Transverse colon (tissue), 4 donors: Measurements from ENCODE around the gene ZNF341. TPM values are rescaled to one million over a fixed set of nuclear protein-coding genes. Genes with fewer than 3 reads are reported as not detected.

Experiments used
- DNase-seq: peaks from one replicate; pipeline ENCODE4 v3.0.0-alpha.2; 2019
- H3K27ac ChIP-seq, 4 donors: fragments of 200-600 bp; sonication (generic); 2 replicates each; pipeline ENCODE4 v1.5.1; 2016 to 2018; ENCODE audit warnings: inconsistent platforms in 4 of 4
- H3K27me3 ChIP-seq: fragments of 200-600 bp; sonication (generic); 2 replicates; pipeline ENCODE4 v1.5.1; 2017; ENCODE audit warnings: inconsistent platforms
- H3K36me3 ChIP-seq, 4 donors: fragments of 200-600 bp; sonication (generic); 2 replicates each; pipeline ENCODE4 v1.5.1; 2017 to 2019; ENCODE audit warnings: inconsistent platforms in 4 of 4
- H3K4me1 ChIP-seq, 4 donors: fragments of 200-600 bp; sonication (generic); 2 replicates each; pipeline ENCODE4 v1.5.1; 2017 to 2020; ENCODE audit warnings: inconsistent platforms in 4 of 4
- H3K4me3 ChIP-seq, 4 donors: fragments of 200-600 bp; sonication (generic); 1 replicate in 1 of 4; 2 replicates in 3 of 4; pipeline versions ENCODE4 v1.5.1 to v1.6.1; 2017 to 2019; ENCODE audit warnings: inconsistent platforms in 4 of 4
- H3K9me3 ChIP-seq, 2 donors: fragments of 200-600 bp; sonication (generic); 2 replicates each; pipeline ENCODE4 v1.5.1; 2017 to 2019; ENCODE audit warnings: inconsistent platforms in 2 of 2
- EP300 ChIP-seq: sonication (generic); formaldehyde crosslinking; IDR thresholded peaks from one replicate; pipeline ENCODE4 v1.6.1; 2017; ENCODE audit warnings: antibody characterized with exemption, low read depth
- POLR2A ChIP-seq: fragments of 450-650 bp; IDR thresholded peaks from one replicate; pipeline ENCODE4 v1.6.1; 2016; ENCODE audit warnings: antibody characterized with exemption, mild to moderate bottlenecking, moderate library complexity
- POLR2AphosphoS5 ChIP-seq, 3 donors: sonication (generic); formaldehyde crosslinking; IDR thresholded peaks; one replicate each; pipeline ENCODE4 v1.6.1; 2016; ENCODE audit warnings: antibody characterized with exemption in 3 of 3
- WGBS, 2 donors: methylation state at CpG; one replicate each; pipeline ENCODE4 v1.1.5; 2018; ENCODE audit warnings: low coverage in 1 of 2; 5-methylcytosine and 5-hydroxymethylcytosine counted together
- in situ Hi-C, 4 donors: fragments of 200-750 bp; cut with MboI; loops; one replicate each; pipeline versions ENCODE4 v1.15.0 to v1.15.1; 2017; ENCODE audit warnings: low sequenced_read_pairs in 3 of 4, low pct_ligation_motif_present in 1 of 4, low pct_unique_long_range_greater_than_20kb in 1 of 4
- intact Hi-C: fragments of 100-400 bp; cut with DNase I; formaldehyde crosslinking; loops from one replicate; pipeline ENCODE4 v1.15.1; 2023; ENCODE audit warnings: low total_unique reads
- total RNA-seq, 4 donors: library from RNA; depleted of rRNA; stranded (reverse); fragments of >200 nt; gene quantifications; one replicate each; pipeline ENCODE4 v1.1.0, GENCODE V29; 2016
- TF ChIP-seq, protein P1 (sequence below), 5 experiments: fragments of 200-600 bp in 3 of 5; fragments of 450-650 bp in 2 of 5; sonication (generic) in 3 of 5; IDR thresholded peaks; 1 replicate in 2 of 5; 2 replicates in 3 of 5; pipeline ENCODE4 v1.5.1; 2016 to 2017; ENCODE audit warnings: antibody characterized with exemption in 5 of 5, inconsistent platforms in 3 of 5, mild to moderate bottlenecking in 2 of 5, moderate library complexity in 1 of 5

Gene ZNF341
- total RNA-seq, 4 donors from 2014 or later: 3.8 to 7.2 (median 7.1) TPM

DNA sequence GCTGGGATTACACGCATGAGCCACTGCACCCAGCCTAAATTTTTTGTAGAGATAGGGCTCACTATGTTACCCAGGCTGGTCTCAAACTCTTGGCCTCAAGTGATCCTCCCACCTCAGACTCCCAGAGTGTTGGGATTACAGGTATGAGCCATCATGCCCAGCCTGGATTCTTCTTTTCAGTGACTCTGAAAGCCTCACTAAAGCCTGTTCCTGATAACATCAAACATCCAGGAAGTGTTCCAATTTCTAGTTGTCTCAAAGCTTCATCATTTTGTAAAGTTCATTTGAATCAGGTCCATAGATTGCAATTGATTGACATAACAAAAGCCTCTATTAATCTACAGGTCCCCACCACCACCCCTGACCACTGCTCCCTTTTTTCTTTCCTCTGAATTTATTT lies 50.1 kb downstream of the ZNF341 start:
- no peaks in the 10 kb centered on the region for H3K9me3 ChIP-seq
- H3K27ac ChIP-seq: no peak overlapping the region
- no peaks in the 10 kb centered on the region for H3K36me3 ChIP-seq
- TF ChIP-seq POLR2A (no peak), POLR2AphosphoS5 (IDR thresholded peaks at IDR 0.05) (no peak), EP300 (no peak)
- TF ChIP-seq, protein P1, sequence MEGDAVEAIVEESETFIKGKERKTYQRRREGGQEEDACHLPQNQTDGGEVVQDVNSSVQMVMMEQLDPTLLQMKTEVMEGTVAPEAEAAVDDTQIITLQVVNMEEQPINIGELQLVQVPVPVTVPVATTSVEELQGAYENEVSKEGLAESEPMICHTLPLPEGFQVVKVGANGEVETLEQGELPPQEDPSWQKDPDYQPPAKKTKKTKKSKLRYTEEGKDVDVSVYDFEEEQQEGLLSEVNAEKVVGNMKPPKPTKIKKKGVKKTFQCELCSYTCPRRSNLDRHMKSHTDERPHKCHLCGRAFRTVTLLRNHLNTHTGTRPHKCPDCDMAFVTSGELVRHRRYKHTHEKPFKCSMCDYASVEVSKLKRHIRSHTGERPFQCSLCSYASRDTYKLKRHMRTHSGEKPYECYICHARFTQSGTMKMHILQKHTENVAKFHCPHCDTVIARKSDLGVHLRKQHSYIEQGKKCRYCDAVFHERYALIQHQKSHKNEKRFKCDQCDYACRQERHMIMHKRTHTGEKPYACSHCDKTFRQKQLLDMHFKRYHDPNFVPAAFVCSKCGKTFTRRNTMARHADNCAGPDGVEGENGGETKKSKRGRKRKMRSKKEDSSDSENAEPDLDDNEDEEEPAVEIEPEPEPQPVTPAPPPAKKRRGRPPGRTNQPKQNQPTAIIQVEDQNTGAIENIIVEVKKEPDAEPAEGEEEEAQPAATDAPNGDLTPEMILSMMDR (IDR thresholded peaks at IDR 0.05): no peak
- in situ Hi-C loops (no loop called here), intact Hi-C loops (no loop called here)
- H3K4me3 ChIP-seq: no peak overlapping the region
- no peak for DNase-seq
- H3K27me3 ChIP-seq: no peaks in the 10 kb centered on the region
- 91% methylated on average over 1 of the region's 1 CpG; no CpG with 5 or more reads in 1 of the 2 donors for WGBS, 2 donors
- peaks cover 0 to 7% (median 0%) of the 10 kb centered on the region in 4 donors for H3K4me1 ChIP-seq

DNA sequence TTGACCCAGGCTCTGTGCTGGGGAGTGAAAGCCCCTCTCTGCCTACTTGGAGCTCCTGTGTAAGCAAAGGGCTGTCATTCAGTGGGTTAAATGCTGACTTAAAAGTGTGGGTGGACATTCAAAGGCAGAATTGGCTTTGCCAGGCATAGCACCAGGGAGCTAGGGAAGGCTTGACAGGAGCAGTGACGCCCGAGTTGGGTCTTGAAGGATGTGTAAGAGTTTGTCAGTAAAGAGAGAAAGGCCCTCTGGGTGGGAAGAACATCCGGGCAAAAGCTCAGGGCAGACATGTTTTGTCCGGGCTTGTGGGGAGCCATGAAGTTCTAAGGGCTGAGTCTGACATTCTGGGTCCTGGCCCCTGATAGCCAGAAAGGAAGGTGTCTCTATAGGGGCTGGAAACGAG lies 51.5 kb downstream of the ZNF341 start:
- in situ Hi-C loops: no loop called here
- no peak for DNase-seq
- peaks cover 0 to 10% (median 4%) of the 10 kb centered on the region in 4 donors for H3K4me1 ChIP-seq

DNA sequence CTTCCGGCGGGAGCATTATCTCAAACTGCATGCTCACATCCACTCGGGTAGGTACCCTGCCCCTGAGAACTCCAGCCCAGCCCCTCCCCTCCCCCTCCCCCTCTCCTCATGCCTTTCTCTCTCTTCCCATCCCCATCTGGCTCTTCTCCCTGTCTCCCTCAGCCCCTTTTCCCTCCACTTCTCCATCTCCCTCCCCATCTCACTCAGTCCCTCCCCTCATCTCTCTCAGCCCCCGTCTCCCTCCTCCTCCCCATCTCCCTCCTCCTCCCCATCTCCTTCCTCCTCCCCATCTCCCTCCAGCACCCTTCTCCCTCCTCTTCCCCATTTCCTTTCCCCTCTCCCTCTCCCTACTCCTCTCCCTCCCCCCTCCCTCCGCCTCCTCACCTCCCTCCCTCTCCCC lies 52.0 kb downstream of the ZNF341 start:
- WGBS, 2 donors: 78% methylated on average over 5 of the region's 5 CpGs; no CpG with 5 or more reads in 1 of the 2 donors
- intact Hi-C loops (no loop called here), in situ Hi-C loops (no loop called here)
- H3K27me3 ChIP-seq: no peaks in the 10 kb centered on the region
- H3K9me3 ChIP-seq: no peaks in the 10 kb centered on the region
- H3K4me3 ChIP-seq: no peak overlapping the region
- no peak for TF ChIP-seq EP300
- TF ChIP-seq POLR2A: no peak
- TF ChIP-seq, protein P1 (IDR thresholded peaks at IDR 0.05): no peak
- TF ChIP-seq POLR2AphosphoS5 (IDR thresholded peaks at IDR 0.05): no peak
- H3K27ac ChIP-seq: no peak overlapping the region
- peaks cover 5 to 15% (median 9%) of the 10 kb centered on the region in 4 donors for H3K4me1 ChIP-seq
- no peaks in the 10 kb centered on the region for H3K36me3 ChIP-seq
- no peak for DNase-seq

More for the DNA sequence above, 51.5 kb downstream of the ZNF341 start:
- no peak overlapping the region for H3K27ac ChIP-seq
- no peaks in the 10 kb centered on the region for H3K36me3 ChIP-seq
- H3K4me3 ChIP-seq: no peak overlapping the region
- H3K9me3 ChIP-seq: no peaks in the 10 kb centered on the region
- 87 to 90% methylated on average over 3 to 5 of the region's 5 CpGs for WGBS, 2 donors
- H3K27me3 ChIP-seq: no peaks in the 10 kb centered on the region
- TF ChIP-seq POLR2AphosphoS5 (IDR thresholded peaks at IDR 0.05): no peak
- TF ChIP-seq, protein P1 (IDR thresholded peaks at IDR 0.05): no peak
- TF ChIP-seq EP300: no peak
- no peak for TF ChIP-seq POLR2A
- intact Hi-C loops: no loop called here

DNA sequence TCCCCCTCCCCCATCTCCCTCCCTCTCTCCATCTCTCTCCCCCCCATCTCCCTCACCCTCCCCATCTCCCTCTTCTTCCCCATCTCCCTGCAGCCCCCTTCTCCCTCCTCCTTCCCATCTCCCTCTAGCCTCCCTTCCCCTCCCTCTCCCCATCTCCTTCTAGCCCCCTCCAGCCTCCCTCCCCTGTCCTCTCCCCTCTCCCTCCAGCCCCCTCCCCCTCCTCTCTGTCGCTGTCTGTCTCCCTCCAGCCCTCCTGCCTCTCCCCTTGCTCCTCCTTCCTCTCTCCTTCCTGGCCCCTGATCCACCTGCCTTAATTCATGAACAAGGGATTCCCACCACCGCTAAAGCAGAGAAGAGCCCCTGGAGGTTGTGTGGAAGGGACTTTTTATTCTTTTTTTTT lies 52.4 kb downstream of the ZNF341 start:
- Histone ChIP-seq H3K36me3 (no peaks in the 10 kb centered on the region), H3K27ac (no peak overlapping the region), H3K4me1 (peaks cover 9 to 19% (median 13%) of the 10 kb centered on the region in 4 donors), H3K4me3 (no peak overlapping the region), H3K27me3 (no peaks in the 10 kb centered on the region), H3K9me3 (no peaks in the 10 kb centered on the region)
- WGBS, 2 donors: 80% methylated on average over 1 of the region's 2 CpGs; no CpG with 5 or more reads in 1 of the 2 donors
- in situ Hi-C loops: no loop called here
- TF ChIP-seq POLR2A: no peak
- no peak for TF ChIP-seq EP300
- TF ChIP-seq, protein P1 (IDR thresholded peaks at IDR 0.05): no peak
- no peak for TF ChIP-seq POLR2AphosphoS5 (IDR thresholded peaks at IDR 0.05)
- no peak for DNase-seq
- intact Hi-C loops: no loop called here
